Muscle of back (tissue), 11 donors: Measurements from ENCODE around the gene SQSTM1. TPM values are rescaled to one million over a fixed set of nuclear protein-coding genes. Genes with fewer than 3 reads are reported as not detected.

ENCODE experiments used
- DNase-seq, 3 donors: peaks; one replicate each; pipeline versions ENCODE4 v3.0.0 to v3.0.0-alpha.2; 2013
- polyA plus RNA-seq, 10 donors: library from polyadenylated mRNA; unstranded; fragments of 120-200 nt; gene quantifications; one replicate each; pipeline ENCODE4 v1.2.1, GENCODE V29; 2013; ENCODE audit not compliant: insufficient read length in 10 of 10

Gene SQSTM1
- polyA plus RNA-seq, 10 donors, result 56.1 to 76.1 (median 61.2) TPM

GRCh38 chr5:179841621-179842020 lies 20.9 kb downstream of the SQSTM1 start:
- DNase-seq, result no peak

DNA sequence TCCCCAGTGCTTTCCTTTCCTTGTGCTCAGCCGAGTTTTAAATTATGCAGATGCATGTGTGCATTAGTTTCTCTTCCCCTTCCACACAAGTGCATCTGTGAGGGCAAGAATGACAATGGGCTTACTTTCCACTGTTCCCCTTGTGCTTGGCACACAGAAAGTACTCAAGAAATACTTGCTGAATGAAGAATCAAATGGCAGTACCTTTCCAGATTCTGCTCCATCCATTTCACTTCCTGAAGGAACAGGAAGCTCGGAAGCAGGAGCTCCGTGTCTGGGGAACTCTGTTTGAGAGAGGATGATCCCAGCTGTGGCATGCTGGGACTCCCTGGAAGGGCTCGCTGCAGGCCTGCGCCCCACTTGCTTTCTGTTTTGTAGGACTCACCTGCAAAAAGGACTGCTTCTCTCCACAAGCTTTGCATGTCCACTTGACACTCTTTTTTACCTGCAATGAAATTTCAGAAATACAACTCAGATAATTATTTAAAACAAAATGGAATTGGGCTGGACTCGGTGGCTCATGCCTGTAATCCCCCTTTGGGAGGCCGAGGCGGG lies 32.4 kb downstream of the SQSTM1 start:
- DNase-seq, result no peak

GRCh38 chr5:179854356-179854755 lies 33.7 kb downstream of the SQSTM1 start:
- no peak for DNase-seq

- DNase-seq, result no peak
These were observed 37.5 kb downstream of the SQSTM1 start for GRCh38 chr5:179858241-179858585.

- DNase-seq, result peak; percentile 95 to 99 (median 97)
These were observed 38.1 kb downstream of the SQSTM1 start, which contains the start of gene MRNIP for GRCh38 chr5:179858586-179859427. Gene MRNIP (minus strand): TSS chr5:179858817. CDS start chr5:179858796, 21 bp downstream.

DNA sequence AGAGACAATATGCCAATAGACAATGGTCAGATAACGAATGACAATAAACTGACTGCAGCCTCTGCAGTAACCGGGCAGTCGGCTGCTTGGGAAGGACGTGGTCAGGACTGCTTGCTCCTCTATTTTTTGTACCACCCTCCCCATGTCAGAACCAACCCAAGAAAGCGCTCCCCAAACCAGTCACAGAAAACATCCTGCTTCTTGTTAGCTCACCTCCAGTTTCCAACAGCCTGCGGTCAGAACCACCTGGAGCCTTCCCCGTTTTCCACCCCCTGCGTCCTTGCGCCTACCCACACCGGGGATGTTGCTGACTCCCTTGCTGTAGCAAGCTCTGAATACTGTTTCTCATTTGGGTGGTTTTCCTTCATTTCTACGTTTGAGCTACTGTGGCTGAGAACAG lies 39.6 kb downstream of the SQSTM1 start:
- DNase-seq, result no peak

- DNase-seq, result no peak
These were observed 41.6 kb downstream of the SQSTM1 start for GRCh38 chr5:179862296-179862695.

DNA sequence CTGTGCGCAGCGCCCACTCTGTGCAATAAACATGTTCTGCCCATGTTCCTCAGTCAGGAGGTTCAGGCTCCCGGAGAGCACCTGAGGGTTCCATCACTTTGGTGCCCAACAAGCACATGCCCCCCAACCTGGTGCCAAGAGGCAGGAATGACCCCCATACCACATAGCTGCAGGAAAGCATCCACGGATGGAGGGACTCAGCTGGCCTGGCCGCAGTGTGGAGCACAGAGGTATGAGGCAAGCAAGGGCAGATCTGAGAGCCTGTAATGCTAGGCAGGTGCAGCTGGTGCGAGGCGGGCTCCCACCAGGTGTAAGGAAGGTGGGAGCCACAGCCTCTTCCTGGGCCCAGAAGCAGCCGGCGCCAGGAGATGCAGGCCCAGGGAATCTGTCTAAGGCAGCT lies 42.2 kb downstream of the SQSTM1 start:
- DNase-seq, result no peak

DNA sequence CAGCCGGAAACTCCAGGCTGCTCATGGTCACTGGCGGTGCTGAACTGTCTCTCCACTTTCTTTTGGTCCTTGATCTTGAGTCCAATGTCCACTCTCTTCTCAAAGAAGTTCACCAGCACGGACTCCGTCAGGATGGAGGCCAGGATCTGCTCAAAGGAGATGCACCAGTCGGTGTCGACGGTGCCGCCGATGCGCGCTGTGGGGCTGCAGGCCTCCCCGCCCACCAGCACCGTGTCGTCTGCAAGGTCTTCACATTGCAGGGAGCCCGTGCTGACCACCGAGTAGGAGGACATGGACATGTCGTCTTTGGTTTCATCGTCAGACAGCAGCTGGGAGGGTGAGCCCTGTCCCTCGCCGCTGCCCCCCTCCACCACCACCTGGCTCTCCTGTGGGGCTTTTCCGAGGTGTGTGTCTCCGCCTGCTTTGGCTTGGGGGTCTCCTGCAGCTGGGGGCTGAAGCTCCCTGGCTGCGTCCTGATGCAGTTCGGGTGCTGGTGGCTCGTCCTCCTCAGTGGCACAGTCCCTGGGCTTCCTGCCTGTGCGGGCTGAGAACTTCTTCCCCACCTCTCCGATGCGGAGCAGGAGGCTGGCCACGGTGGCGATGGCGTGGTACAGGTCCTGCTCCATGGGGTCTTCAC lies 42.9 kb downstream of the SQSTM1 start:
- DNase-seq, result no peak

- no peak for DNase-seq
These were observed 44.0 kb downstream of the SQSTM1 start for GRCh38 chr5:179864686-179865085.

DNA sequence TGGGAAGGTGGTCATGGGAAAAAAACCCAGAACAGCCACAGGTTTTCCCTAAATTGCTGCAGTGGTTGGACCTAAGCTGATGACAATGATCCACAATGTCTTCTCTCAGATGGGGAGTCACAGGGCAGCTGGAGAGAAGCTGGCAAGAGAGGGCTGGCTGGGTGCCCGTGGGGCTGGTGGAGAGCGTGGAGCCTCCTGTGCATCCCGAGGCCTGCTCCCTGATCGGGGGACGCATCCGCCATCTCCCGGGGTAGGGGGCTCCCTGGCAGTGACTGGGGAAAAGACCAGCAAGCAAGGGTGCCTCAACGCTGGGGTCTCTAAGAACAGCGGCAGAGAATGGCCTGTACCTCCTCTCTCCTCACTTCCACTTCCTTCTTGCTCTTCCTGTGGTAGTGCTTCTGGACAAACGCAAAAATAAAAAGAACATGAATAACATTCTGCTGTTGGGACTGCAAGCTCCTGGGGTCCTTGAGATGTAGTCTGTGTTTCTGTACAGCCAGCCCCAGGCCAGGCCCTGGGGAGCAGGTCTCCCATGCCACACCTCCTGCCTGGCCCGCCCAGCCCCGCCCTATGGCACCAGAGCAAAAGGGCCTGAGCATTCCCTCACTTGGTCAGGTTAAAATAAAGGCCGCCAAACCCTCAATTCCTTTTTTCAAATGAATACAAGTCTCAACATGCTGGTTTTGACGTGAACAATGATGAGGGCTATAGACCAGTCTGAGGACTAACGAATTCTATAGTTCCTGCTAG lies 45.0 kb downstream of the SQSTM1 start:
- no peak for DNase-seq

GRCh38 chr5:179866241-179867078 lies 45.8 kb downstream of the SQSTM1 start:
- no peak for DNase-seq

GRCh38 chr5:179867079-179867465 lies 46.4 kb downstream of the SQSTM1 start:
- no peak for DNase-seq

DNA sequence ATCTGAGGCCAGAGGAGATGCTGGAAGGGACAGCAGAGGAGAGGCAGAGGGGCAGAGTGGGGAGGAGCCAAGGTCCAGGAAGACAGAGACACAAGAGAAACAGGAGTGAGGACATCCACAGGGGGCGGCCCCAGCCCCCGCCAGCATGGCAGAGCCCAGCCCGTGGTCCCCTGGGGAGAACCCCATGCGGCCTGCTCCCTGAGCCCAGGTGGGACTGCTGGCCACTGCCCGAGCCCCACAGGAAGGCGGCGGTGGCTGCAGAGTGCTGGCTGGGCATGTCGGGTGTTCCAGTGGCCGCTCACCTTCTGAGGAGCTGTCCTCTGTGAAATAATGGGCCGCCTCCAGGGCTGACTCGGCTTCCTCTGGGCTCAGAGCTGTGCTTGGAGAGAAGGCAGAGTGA lies 46.8 kb downstream of the SQSTM1 start:
- no peak for DNase-seq

DNA sequence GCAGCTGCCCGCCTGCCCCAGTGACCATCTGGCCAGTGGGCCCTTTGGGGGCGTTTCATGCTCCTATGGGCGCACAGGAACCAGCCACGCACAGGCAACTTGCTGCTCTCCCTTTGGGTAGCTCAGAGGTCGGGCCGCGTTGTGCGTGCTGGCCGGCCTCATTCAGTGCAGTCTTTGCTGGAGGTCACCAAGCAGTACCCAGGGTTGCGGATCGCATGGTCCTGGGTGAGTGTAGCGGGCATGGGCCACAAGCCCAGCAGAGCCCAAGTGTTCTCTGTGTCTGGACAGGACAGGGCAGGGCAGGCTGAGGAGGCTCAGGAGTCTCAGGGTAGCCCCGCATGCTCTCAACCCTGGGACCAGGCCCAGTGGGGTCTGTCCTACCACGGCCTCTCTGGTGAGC lies 47.8 kb downstream of the SQSTM1 start:
- no peak for DNase-seq

- no peak for DNase-seq
These were observed 48.4 kb downstream of the SQSTM1 start for GRCh38 chr5:179869101-179869500.

DNA sequence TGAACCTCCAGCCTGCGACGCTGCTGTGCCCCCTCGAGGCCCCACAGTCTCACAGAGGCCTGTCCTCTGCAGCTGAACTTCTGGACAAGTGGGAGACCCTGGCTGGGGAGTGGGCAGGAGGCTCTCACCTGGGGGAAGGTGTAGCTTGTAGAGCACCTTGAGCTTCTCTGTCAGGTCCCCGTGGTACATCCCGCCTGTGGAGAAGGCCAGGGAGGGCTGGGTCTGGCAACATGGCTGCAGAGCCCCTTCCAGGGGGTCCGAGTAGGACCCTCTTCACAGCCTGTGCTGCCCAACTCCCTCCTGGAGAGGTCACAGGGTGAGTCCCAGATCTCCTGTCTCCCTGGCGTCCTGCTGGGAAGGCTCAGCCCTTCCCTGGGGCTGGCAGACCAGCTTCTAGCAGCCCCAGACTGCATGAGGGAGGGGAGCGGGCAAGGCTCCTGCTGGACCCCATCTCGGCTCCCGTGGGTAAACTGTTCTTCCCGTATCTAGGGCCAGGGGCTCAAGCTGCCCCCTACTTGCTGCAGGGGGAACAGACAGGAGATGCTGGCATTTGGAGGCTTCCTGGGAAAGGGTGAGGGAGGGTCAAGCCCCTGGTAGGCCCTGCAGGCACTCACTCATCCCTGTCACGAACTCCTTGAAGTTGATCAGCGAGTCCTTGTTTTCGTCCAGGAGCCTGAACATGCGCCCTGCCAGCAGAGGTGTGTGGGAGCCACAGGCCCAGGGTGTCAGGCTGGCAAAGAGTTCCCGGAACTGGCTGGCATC lies 49.1 kb downstream of the SQSTM1 start:
- DNase-seq, result no peak

DNA sequence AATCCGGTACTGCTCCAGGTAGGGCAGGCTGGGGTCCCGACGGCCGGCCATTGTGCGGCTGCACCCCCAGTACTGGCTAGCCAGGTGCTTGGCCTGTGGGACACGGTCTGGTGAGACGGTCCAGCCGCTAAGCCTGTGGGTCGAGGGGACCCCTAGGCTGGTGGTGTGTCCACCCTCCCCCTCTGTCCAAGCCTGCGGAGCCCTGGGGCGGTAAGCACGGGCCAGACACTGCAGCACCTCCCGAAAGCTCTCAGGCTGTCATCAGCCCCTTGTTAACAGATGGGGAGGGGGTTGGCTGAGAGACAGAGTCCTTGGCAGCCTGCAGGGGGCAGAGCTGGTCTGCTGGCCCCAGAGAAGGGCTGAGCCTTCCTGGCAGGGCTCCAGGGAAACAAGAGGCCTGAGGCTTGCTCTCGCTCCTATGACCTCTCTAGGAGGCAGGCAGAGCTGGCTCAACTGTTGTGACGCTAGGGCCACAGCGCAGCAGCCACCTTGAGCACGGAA lies 49.7 kb downstream of the SQSTM1 start:
- DNase-seq, result peak; percentile 32 to 77 (median 50)

- DNase-seq, result no peak
These were observed 50.2 kb downstream of the SQSTM1 start for GRCh38 chr5:179870952-179871351.

GRCh38 chr5:179871533-179871932 lies 50.8 kb downstream of the SQSTM1 start:
- DNase-seq, result peak; percentile 36 to 88 (median 61)
